Endothelial cell of umbilical vein (primary cell): Measurements from ENCODE around the gene SLC38A10. TPM values are rescaled to one million over a fixed set of nuclear protein-coding genes. Genes with fewer than 3 reads are reported as not detected.

ENCODE experiments used
- BruUV-seq: library from RNA; stranded (reverse); fragments of 400-500 nt; replicated peaks from 2 replicates; lab custom pipeline; 2021; lab: Mats Ljungman, UMichigan
- CTCF ChIA-PET: fragments of 300-600, 350-600 bp; sonication (Branson Sonifier 250); formaldehyde crosslinking; loops from one replicate; lab custom pipeline; 2021; ENCODE audit warnings: antibody characterized with exemption, inconsistent platforms; lab: Charles Lee
- POLR2A ChIA-PET: fragments of 300-600, 350-600 bp; sonication (Branson Sonifier 250); formaldehyde crosslinking; loops from one replicate; lab custom pipeline; 2021; ENCODE audit warnings: antibody characterized with exemption, inconsistent platforms; lab: Charles Lee
- DNase-seq: peaks from one replicate; pipeline ENCODE4 v3.0.0-alpha.2; 2011; ENCODE audit warnings: low read depth, low spot score
- FAIRE-seq: peaks from 2 replicates; lab custom pipeline; 2011; peaks lifted over from hg19 to GRCh38; lab: Jason Lieb, UNC
- H2AFZ ChIP-seq: 2 replicates; pipeline ENCODE4 v1.6.0; 2012; ENCODE audit warnings: low read depth, low read length, control low read depth, inconsistent platforms
- H3K27ac ChIP-seq: 2 replicates; pipeline ENCODE4 v1.5.1; 2011; ENCODE audit warnings: low read depth, mild to moderate bottlenecking, control low read depth, low read length, moderate library complexity; ENCODE audit not compliant: insufficient read depth
- H3K27me3 ChIP-seq, 2 experiments: 2 replicates each; pipeline versions ENCODE4 v1.6.0 to v1.6.1; 2011; ENCODE audit warnings: low read length in 2 of 2, mixed read lengths in 1 of 2; ENCODE audit not compliant: control insufficient read depth in 2 of 2, insufficient read depth in 2 of 2
- H3K36me3 ChIP-seq, 2 experiments: 2 replicates in 1 of 2; 3 replicates in 1 of 2; pipeline ENCODE4 v1.5.1; 2011; ENCODE audit warnings: low read length in 2 of 2, mild to moderate bottlenecking in 1 of 2, moderate library complexity in 1 of 2; ENCODE audit not compliant: control insufficient read depth in 2 of 2, insufficient read depth in 2 of 2; ENCODE audit errors: extremely low read depth in 1 of 2
- H3K4me1 ChIP-seq: 3 replicates; pipeline ENCODE4 v1.5.1; 2011; ENCODE audit warnings: mild to moderate bottlenecking, low read length; ENCODE audit not compliant: control insufficient read depth, insufficient read depth; ENCODE audit errors: extremely low read depth
- H3K4me2 ChIP-seq: 2 replicates; pipeline ENCODE4 v1.6.1; 2011; ENCODE audit warnings: low read length, control low read depth, mixed read lengths; ENCODE audit not compliant: insufficient read depth
- H3K4me3 ChIP-seq, 3 experiments: fragments of 200-600 bp in 1 of 3; sonication (generic), shearing (Covaris generic) in 1 of 3; replicated peaks in 1 of 3; 2 replicates each; pipeline ENCODE4 v1.5.1; 2011 to 2016; ENCODE audit warnings: control low read depth in 3 of 3, low read length in 3 of 3, mild to moderate bottlenecking in 2 of 3, inconsistent platforms in 1 of 3, low read depth in 1 of 3, moderate library complexity in 1 of 3; ENCODE audit not compliant: insufficient read depth in 1 of 3
- H3K79me2 ChIP-seq: 2 replicates; pipeline ENCODE4 v1.6.0; 2012; ENCODE audit warnings: low read length, inconsistent platforms; ENCODE audit not compliant: control insufficient read depth, insufficient read depth
- H3K9ac ChIP-seq: replicated peaks from 2 replicates; pipeline ENCODE3; 2011; ENCODE audit warnings: low read length, control low read depth; ENCODE audit not compliant: insufficient read depth; ENCODE audit errors: extremely low read depth
- H3K9me1 ChIP-seq: replicated peaks from 3 replicates; pipeline ENCODE4 v1.6.0; 2011; ENCODE audit warnings: mild to moderate bottlenecking, low read length; ENCODE audit not compliant: control insufficient read depth, insufficient read depth; ENCODE audit errors: extremely low read depth
- H3K9me3 ChIP-seq: replicated peaks from 2 replicates; pipeline ENCODE4 v1.5.1; 2012; ENCODE audit warnings: low read length, inconsistent platforms; ENCODE audit not compliant: control insufficient read depth, insufficient read depth
- H4K20me1 ChIP-seq: replicated peaks from 2 replicates; pipeline ENCODE3; 2011; ENCODE audit warnings: mild to moderate bottlenecking, low read length; ENCODE audit not compliant: control insufficient read depth, insufficient read depth; ENCODE audit errors: extremely low read depth
- FOS ChIP-seq: IDR thresholded peaks from 2 replicates; pipeline ENCODE4 v1.6.1; 2011; ENCODE audit warnings: mild to moderate bottlenecking, low read length, moderate library complexity, borderline replicate concordance; ENCODE audit not compliant: insufficient read depth
- GATA2 ChIP-seq: IDR thresholded peaks from 2 replicates; pipeline ENCODE4 v1.7.0; 2011; ENCODE audit warnings: low read depth, mild to moderate bottlenecking, moderate library complexity, mixed read lengths, low read length; ENCODE audit not compliant: insufficient read length, insufficient read depth
- POLR2A ChIP-seq: IDR thresholded peaks from 2 replicates; pipeline ENCODE4 v1.6.1; 2012; ENCODE audit warnings: low read depth, mild to moderate bottlenecking, control low read depth, low read length
- dilution Hi-C: fragments of 300-500 bp; cut with MboI; formaldehyde crosslinking; loops from one replicate; pipeline ENCODE4 v1.15.0; 2019; ENCODE audit warnings: low sequenced_read_pairs; ENCODE audit not compliant: extremely low pct_ligation_motif_present
- intact Hi-C: fragments of 100-400 bp; cut with micrococcal nuclease; formaldehyde crosslinking; loops from one replicate; pipeline ENCODE4 v1.10.0; 2022
- polyA plus RNA-seq, 4 experiments: library from polyadenylated mRNA; depleted of rRNA in 3 of 4; stranded (reverse) in 3 of 4; unstranded in 1 of 4; fragments of >200 nt; gene quantifications; 2 replicates each; pipeline versions ENCODE4 v1.2.1 to v1.2.3, GENCODE V29; 2011 to 2012; ENCODE audit warnings: missing spikeins in 1 of 4
- total RNA-seq: library from RNA; stranded (reverse); gene quantifications from 2 replicates; pipeline ENCODE4 v1.2.3, GENCODE V29; 2021
- TF ChIP-seq, protein P1 (sequence below): IDR thresholded peaks from 2 replicates; pipeline ENCODE4 v1.6.1; 2011; ENCODE audit not compliant: insufficient read depth, insufficient read length
- TF ChIP-seq, protein P2 (sequence below), 2 donors: IDR thresholded peaks; 1 replicate in 1 of 2; 2 replicates in 1 of 2; pipeline ENCODE4 v1.5.1; 2011; ENCODE audit warnings: low read length in 2 of 2, mild to moderate bottlenecking in 2 of 2, moderate library complexity in 2 of 2, control low read depth in 1 of 2, inconsistent platforms in 1 of 2, low read depth in 1 of 2; ENCODE audit not compliant: insufficient read depth in 1 of 2; ENCODE audit errors: extremely low read depth in 1 of 2

The SLC38A10 gene
- total and polyA plus RNA-seq, 2 donors (not counting 3 experiments of a cell fraction or from before 2014, with no cell fraction given): 72.7 to 113 TPM

DNA sequence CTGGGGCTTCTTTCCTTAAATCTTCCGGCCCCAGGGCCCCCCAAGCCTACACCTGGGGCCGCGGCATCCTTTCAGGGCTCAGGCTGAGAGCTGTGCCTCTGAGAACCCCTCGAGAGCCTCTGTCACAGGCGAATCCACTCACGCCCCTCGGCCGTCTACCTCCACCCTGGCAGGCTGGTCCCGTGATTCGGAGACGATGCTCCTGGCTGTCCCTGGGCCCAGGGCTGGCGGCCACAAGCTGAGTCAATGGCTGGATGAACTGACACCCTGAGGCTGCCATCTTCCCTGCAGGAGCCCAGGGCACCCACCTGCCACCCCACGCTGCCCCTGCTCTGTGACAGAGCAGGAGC lies 60.6 kb downstream of the SLC38A10 start:
- no TSS peak for BruUV-seq
- DNase-seq (no peak), FAIRE-seq (no peak)
- TF ChIP-seq FOS (no peak), GATA2 (no peak), POLR2A (no peak)
- TF ChIP-seq, protein P1, sequence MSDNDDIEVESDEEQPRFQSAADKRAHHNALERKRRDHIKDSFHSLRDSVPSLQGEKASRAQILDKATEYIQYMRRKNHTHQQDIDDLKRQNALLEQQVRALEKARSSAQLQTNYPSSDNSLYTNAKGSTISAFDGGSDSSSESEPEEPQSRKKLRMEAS: no peak
- TF ChIP-seq, protein P2, sequence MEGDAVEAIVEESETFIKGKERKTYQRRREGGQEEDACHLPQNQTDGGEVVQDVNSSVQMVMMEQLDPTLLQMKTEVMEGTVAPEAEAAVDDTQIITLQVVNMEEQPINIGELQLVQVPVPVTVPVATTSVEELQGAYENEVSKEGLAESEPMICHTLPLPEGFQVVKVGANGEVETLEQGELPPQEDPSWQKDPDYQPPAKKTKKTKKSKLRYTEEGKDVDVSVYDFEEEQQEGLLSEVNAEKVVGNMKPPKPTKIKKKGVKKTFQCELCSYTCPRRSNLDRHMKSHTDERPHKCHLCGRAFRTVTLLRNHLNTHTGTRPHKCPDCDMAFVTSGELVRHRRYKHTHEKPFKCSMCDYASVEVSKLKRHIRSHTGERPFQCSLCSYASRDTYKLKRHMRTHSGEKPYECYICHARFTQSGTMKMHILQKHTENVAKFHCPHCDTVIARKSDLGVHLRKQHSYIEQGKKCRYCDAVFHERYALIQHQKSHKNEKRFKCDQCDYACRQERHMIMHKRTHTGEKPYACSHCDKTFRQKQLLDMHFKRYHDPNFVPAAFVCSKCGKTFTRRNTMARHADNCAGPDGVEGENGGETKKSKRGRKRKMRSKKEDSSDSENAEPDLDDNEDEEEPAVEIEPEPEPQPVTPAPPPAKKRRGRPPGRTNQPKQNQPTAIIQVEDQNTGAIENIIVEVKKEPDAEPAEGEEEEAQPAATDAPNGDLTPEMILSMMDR (IDR thresholded peaks at IDR 0.05; ENCODE audit: extremely low read depth in 1 of 2, insufficient read depth in 1 of 2, low read depth in 1 of 2, low read length in 2 of 2): no peak
- Histone ChIP-seq H3K4me3 (no peak overlapping the region), H3K9ac (no peak overlapping the region), H3K4me1 (no peaks in the 10 kb centered on the region), H3K9me3 (no peaks in the 10 kb centered on the region), H3K4me2 (no peak overlapping the region), H3K36me3 (peaks cover 0 to 37% of the 10 kb centered on the region in 2 experiments), H3K79me2 (peaks cover 8% of the 10 kb centered on the region), H3K9me1 (no peaks in the 10 kb centered on the region), H2AFZ (no peak overlapping the region), H3K27me3 (no peaks in the 10 kb centered on the region), H3K27ac (no peak overlapping the region), H4K20me1 (no peaks in the 10 kb centered on the region)
- ChIA-PET POLR2A (no interaction called here), CTCF (no interaction called here)
- dilution Hi-C loops (no loop called here), intact Hi-C loops (no loop called here)
